GM11168 (cell line): ENCODE data around the gene ALG8.
"Not testable (repeated sequence)": the region's sequence is repeated elsewhere in the genome, so short reads cannot be mapped to it uniquely, and the experiment has no call there.

Experiments
- in situ Hi-C: fragments of 300-500 bp; cut with MboI; formaldehyde crosslinking; loops from one replicate; pipeline ENCODE4 v1.12.0; 2022; ENCODE audit warnings: low sequenced_read_pairs; ENCODE audit not compliant: unreplicated experiment

The ALG8 gene

GRCh38 chr11:78139422-78140391 is at the start of gene ALG8:
TSS of gene ALG8 (minus strand) at chr11:78139626. CDS start at chr11:78139588, 38 bp downstream.
- in situ Hi-C loops, result no loop called here

GRCh38 chr11:78188286-78189173 is 49.1 kb upstream of the ALG8 start, which contains the start of the genes KCTD21 and USP35:
TSS of gene KCTD21 (minus strand) at chr11:78188626. CDS start at chr11:78174554, 14,072 bp downstream.
TSS of gene USP35 (plus strand) at chr11:78188919. CDS start at chr11:78196246, 7,327 bp downstream.
- in situ Hi-C loops, result no loop called here

GRCh38 chr11:78187366-78188285 is 48.2 kb upstream of the ALG8 start:
- in situ Hi-C loops, result no loop called here

- in situ Hi-C loops, result no loop called here
Observed at GRCh38 chr11:78181185-78181584, 41.8 kb upstream of the ALG8 start.

GRCh38 chr11:78180751-78181150 is 41.3 kb upstream of the ALG8 start:
- in situ Hi-C loops, result no loop called here

- in situ Hi-C loops, result no loop called here
Observed at GRCh38 chr11:78179459-78180071, 40.1 kb upstream of the ALG8 start.

GRCh38 chr11:78177216-78177615 is 37.8 kb upstream of the ALG8 start:
- in situ Hi-C loops, result no loop called here

GRCh38 chr11:78176605-78177141 is 37.2 kb upstream of the ALG8 start:
- in situ Hi-C loops, result no loop called here

GRCh38 chr11:78175862-78176261 is 36.4 kb upstream of the ALG8 start:
- in situ Hi-C loops, result not testable (repeated sequence)

- in situ Hi-C loops, result no loop called here
Observed at GRCh38 chr11:78171951-78172350, 32.5 kb upstream of the ALG8 start.

- in situ Hi-C loops, result no loop called here
Observed at GRCh38 chr11:78170874-78171549, 31.6 kb upstream of the ALG8 start.

- in situ Hi-C loops, result no loop called here
Observed at GRCh38 chr11:78170413-78170812, 31.0 kb upstream of the ALG8 start.

GRCh38 chr11:78168539-78169477 is 29.4 kb upstream of the ALG8 start:
- in situ Hi-C loops, result no loop called here

GRCh38 chr11:78166855-78167469 is 27.5 kb upstream of the ALG8 start:
- in situ Hi-C loops, result no loop called here

GRCh38 chr11:78164471-78164870 is 25.0 kb upstream of the ALG8 start:
- in situ Hi-C loops, result no loop called here

- in situ Hi-C loops, result no loop called here
Observed at GRCh38 chr11:78163828-78164227, 24.4 kb upstream of the ALG8 start.

GRCh38 chr11:78161962-78162371 is 22.5 kb upstream of the ALG8 start:
- in situ Hi-C loops, result no loop called here
